Left hindlimb (tissue), 1 donor: ENCODE results near the gene TBCD.
"Not testable (repeated sequence)": the region's sequence is repeated elsewhere in the genome, so short reads cannot be mapped to it uniquely, and the experiment has no call there.

Experiments used
- DNase-seq: peaks from one replicate; pipeline ENCODE4 v3.0.0-alpha.2; 2018

TBCD gene

GRCh38 chr17:82767041-82767754 is 15.3 kb downstream of the TBCD start:
- DNase-seq: no peak

- no peak for DNase-seq
These were observed 17.2 kb downstream of the TBCD start for GRCh38 chr17:82769041-82769440.

DNA sequence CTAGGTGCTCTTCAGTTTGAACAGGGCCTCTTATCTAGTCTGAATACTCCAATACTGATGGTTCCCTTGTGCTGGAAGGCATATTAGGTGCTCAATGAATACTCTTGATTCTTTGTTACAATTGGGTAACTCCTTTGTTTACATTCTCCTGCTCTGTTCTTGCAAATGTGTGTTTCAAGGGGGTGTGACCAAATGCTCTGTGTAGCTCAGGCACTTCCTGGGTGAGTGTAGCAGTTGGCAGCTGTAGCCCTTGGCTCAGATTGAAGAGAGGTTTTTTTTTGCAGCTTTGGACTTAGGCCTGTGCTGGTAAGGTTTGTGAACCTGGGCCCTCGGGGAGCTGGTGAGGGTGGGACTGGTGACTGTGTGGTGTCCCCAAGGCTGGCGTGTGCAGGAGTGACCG is 20.2 kb downstream of the TBCD start:
- DNase-seq: no peak

GRCh38 chr17:82774456-82774855 is 22.6 kb downstream of the TBCD start:
- not testable (repeated sequence) for DNase-seq

DNA sequence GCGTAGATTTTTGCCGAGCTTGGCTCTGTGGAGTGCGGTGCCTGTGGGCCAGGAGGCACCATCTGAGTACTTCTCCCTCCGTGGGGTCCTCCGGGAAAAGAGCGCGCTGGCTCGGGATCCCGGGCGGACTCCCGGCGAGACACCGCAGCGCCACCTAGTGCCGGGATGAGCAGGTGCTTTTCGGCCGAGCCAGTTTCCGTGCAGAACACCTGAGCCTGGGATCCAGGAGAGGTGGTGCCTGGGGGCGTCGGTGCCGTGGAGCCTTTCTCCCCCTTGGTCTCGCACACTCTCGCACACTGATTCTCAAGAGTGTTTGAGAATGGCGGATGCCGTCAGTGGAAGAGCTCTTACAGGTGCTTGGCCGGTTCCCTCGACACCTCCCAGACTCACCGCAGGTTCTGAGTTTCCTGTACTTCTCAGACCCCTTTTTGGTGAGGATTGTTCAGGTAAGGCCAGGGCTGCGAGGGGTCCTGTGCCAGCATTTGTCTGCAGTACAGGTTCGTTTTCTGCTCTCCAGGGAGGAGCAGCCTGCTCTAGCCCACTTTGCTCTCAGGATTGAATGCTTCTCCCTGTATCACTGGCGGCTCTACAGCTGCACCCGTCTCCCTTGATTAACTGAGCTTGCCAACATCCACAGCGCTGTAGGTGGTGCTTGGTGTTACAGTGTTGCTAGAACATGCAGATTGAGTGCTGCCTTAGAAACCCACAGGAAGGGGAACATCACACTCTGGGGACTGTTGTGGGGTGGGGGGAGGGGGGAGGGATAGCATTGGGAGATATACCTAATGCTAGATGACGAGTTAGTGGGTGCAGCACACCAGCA is 23.3 kb downstream of the TBCD start:
- DNase-seq: peak; percentile 70

DNA sequence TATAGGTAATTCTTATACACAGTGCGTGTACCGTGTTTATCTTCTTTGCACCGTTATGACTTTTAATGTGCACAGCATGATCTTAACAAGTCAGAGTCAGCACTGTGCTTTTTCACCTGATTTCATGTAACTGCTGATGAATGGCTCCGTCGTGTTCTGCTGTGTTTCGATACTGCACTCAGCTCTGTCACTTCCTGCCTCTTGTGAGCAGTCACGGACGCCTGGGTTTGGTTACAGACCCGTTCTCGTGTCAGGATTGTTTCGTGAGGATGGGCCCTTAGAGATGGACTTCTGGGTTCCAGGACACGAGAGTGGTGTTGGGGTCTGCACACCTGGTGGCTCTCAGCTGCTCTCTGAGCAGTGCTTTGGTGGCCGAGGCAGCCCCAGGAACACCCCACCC is 24.6 kb downstream of the TBCD start:
- no peak for DNase-seq

DNA sequence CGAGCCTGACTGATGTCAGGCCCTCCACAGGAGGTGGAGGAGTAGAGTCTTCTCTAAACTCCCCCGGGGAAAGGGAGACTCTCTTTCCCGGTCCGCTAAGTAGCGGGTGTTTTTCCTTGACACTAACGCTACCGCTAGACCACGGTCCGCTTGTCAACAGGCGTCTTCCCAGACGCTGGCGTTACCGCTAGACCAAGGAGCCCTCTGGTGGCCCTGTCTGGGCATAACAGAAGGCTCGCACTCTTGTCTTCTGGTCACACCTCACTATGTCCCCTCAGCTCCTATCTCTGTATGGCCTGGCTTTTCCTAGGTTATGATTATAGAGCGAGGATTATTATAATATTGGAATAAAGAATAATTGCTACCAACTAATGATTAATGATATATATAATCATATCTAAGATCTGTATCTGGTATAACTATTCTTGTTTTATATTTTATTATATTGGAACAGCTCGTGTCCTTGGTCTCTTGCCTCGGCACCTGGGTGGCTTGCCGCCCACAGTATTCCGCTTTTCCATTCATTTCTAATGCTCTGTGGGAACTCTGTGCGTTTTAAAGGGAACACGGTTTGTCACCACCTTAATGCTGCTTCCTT is 26.0 kb downstream of the TBCD start:
- not testable (repeated sequence) for DNase-seq

DNA sequence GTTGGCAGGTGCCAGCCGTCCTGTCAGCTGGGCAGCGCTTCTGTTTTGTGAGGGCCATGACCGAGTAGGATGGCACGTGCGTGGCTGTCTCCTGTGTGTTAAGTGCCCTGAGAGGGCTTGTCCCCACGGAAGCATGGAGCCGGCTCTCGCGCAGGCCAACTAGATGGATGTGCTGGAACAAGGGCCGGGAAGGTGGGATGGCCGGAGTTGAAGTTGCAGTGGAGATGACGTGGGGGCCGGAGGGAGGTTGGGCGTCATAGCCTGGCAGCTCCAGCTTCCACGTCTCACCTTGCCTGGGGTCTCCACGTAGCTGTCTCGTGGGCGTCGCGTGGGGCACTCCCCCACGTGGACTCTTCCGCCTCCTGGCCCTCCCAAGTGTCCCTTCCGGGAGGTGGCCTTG is 27.7 kb downstream of the TBCD start:
- no peak for DNase-seq

GRCh38 chr17:82780195-82780594 is 28.3 kb downstream of the TBCD start:
- DNase-seq: no peak

GRCh38 chr17:82780971-82781893 is 29.4 kb downstream of the TBCD start:
- no peak for DNase-seq

DNA sequence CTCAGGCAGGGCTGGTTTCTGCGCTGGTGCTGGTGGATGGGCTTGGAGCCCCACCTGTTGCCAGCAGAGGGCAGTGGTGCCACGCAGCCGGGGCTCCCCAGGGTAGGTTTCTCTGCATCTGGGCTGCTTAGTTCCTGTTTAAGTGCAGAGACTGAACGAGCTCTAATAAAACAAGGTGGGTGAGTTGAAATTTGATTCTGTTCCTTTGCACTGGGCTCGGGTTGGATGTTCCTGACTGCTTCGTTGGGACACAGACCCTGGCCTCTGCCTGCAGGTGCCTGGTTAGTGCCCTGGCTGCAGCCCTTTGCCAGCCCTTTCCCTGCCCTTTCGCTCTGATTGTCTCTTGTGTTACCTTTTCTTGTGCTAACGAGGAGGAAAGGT is 30.0 kb downstream of the TBCD start:
- DNase-seq: peak; percentile 90

DNA sequence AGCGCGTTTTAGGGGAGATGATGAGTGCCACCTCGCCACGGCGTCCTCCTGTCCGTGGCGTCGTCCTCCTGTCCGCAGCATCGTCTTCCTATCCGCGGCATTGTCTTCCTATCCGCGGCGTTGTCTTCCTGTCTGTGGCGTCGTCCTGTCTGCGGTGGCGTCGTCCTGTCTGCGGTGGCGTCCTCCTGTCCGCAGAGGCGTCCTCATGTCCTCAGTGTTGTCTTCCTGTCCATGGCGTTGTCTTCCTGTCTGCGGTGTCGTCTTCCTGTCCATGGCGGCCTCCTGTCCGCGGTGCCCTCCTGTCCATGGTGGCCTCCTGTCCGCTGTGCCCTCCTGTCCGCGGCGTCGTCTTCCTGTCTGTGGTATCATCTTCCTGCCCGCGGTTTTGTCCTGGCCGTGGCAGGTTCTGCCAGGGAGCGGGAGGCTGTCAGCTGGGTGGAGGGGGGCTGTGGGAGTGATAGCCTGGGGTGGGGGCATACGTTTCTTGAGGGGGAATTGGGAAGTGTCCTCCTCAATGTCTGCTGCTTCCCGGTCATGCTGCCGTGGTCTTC is 30.9 kb downstream of the TBCD start:
- DNase-seq: no peak

DNA sequence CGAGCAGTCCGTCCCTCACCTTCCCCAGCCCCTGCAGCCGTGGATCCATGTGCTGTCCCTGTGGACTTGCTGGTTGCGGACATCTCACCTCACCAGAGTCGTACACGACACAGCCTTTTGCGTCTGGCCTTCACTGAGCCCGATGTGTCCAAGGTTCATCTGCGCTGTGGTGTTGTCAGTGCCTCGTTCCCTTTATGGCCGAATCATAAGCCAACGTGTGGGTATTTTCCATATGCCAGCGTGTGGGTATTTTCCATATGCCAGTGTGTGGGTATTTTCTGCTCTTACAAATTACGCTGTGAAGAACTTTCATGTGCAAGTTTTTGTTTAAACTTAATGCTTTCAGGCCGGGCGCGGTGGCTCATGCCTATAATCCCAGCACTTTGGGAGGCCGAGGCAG is 31.6 kb downstream of the TBCD start:
- no peak for DNase-seq

GRCh38 chr17:82785581-82785980 is 33.7 kb downstream of the TBCD start:
- DNase-seq: not testable (repeated sequence)

DNA sequence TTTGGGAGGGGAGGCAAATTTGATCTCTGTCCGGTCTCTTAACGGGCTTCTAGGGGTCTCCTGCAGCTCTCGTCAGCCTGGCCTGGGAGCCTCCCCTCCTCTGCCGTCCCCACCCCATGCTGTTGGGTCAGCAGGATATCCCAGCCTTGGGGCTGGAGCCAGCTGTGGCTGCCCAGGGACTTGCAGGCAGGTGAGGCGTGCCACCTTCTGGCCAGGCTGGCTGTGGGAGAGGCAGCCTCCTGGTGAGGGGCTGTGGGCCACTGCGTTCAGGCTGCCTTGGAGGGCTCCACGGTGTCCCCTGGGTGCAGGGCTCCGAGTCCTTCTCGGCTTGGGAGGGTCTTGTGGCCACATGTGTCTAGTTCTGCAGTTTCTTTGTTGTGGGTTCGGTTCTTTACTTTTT is 34.6 kb downstream of the TBCD start:
- peak; percentile 9 for DNase-seq

GRCh38 chr17:82787081-82787848 is 35.4 kb downstream of the TBCD start:
- peak; percentile 37 for DNase-seq

DNA sequence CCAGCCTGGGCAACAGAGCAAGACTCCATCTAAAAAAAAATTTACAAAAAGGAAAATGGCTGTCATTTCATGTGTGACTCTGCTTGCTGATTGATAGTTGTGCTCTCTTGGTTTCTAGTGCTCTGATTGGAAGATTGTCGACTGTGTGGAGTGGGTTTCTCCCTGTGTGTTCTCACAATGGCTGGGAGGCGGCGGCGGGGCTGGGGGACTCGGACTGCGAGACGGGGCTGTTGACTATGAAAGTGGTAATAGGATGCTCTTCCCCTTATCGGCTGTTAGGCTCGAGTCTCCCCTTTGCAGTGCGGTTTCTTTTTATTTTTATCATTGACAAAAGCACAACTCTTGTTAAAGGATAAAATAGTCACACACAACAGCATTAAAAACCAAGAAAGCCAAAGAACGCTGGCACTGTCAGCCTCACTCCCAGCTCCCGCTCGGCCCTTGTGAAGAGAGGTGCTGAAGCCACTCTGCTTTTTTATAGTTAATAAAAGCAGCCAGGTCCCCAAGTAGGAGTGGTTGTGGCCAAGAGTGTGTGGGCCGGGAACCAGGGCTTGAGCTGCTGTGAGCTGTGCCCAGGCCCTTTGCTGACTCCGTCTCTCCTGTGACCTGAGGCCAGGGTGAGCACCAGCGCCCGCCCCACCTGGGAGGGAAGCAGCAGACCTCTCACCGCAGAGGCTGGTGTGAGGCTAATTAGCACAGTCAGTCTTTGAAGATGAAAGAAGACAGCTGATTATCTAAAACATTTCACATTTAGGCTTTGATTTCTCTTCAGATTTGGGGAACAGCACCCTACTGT is 36.5 kb downstream of the TBCD start:
- DNase-seq: peak; percentile 12

DNA sequence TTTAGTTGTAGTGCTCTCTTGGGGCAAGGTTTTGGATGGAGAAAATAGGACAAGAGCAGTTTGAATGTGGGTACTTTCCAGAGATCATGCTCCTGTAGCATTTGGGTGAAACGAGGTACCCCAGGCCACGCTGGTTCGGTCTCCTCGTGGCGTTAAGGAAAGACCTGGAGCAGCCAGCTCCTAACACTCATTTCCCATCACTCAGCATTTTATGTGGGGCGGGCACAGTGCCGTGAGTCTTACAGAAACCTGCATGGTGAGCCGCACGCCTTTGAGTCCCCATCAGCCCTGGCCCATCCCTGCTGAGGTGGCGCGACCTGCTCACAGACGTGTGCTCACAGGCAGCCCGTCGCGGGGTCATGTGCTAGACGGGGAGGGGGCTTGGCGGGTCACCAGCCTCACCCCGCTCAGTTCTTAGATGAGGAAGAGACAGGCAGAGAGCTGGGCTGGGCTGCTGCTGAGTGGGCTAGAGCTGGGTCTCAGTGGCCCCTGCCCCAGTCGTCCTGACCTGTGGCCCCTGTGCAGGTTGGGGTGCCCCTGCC is 37.3 kb downstream of the TBCD start:
- peak; percentile 17 for DNase-seq

- peak; percentile 8 for DNase-seq
These were observed 37.9 kb downstream of the TBCD start for GRCh38 chr17:82789806-82790205.

GRCh38 chr17:82790391-82790790 is 38.5 kb downstream of the TBCD start:
- no peak for DNase-seq

- DNase-seq: peak; percentile 37
These were observed 39.7 kb downstream of the TBCD start for GRCh38 chr17:82791532-82791931.
